ENCODE results near the gene CLDN6.

DNA sequence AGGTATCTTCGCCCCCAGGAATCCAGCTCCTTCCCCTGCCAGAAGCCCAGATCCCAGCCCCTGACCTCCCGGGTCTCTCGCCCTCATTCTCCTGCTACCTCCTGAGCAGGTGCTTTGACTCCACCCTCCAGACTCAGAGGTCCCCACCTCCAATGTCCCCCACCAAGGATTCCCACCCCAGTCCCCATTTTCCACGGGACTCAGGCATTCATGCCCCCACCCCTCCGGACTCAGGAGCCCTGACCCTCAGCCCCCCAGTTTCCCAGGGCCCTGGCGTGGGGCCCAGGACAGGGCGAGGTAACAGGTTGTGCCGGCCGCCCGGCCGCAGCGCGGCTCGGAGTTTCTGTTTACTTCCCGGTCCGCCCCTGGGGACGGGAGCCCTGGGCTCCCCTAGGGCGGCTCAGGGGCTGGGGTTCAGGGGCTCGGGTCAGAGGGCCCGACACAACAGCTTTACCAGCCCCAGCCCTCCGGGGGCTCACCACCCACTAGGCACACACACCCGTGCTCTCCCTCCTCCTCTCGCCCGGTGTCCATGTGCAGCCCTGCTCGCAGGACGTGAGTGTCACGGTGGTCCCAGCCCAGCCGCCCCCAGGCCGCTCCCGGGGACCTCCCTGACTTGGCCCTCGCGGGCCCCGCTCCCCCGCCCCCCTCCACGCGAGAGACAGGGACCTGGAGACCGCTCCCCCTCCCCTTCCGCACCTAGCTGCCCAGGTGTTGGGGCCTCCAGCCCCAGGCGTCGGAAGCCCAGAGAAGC, 18.2 kb upstream of the CLDN6 start:
- TF ChIP-seq CTCF (IDR thresholded peaks at IDR 0.05; ENCODE audit: low read depth, low read length) (no peak), EZH2phosphoT487 (IDR thresholded peaks at IDR 0.05; ENCODE audit: low read depth) (no peak)

Measured in OCI-LY3 (cell line).